GM12878 (cell line): ENCODE data around the gene IRF4. TPM values are rescaled to one million over a fixed set of nuclear protein-coding genes. Genes with fewer than 3 reads are reported as not detected.

Source experiments
- ASH2L ChIP-seq: fragments of 300-600, 200-600 bp; sonication (generic); IDR thresholded peaks from 2 replicates; pipeline ENCODE4 v1.6.1; 2017; ENCODE audit warnings: low read depth, mild to moderate bottlenecking, borderline replicate concordance
- BACH1 ChIP-seq: fragments of 450-650 bp; IDR thresholded peaks from 2 replicates; pipeline ENCODE4 v1.6.1; 2017; ENCODE audit warnings: mild to moderate bottlenecking, borderline replicate concordance
- CBX5 ChIP-seq: sonication (generic); IDR thresholded peaks from 2 replicates; pipeline ENCODE4 v1.6.1; 2016; ENCODE audit warnings: low read depth, moderate library complexity, mild to moderate bottlenecking, inconsistent platforms
- CREM ChIP-seq: IDR thresholded peaks from 2 replicates; pipeline ENCODE4 v1.6.1; 2014; ENCODE audit warnings: antibody characterized with exemption, low read depth
- EED ChIP-seq: sonication (generic); IDR thresholded peaks from 2 replicates; pipeline ENCODE4 v1.6.1; 2016; ENCODE audit warnings: antibody characterized with exemption, low read depth
- EGR1 ChIP-seq, 2 experiments: IDR thresholded peaks; 1 replicate in 1 of 2; 2 replicates in 1 of 2; pipeline ENCODE4 v1.6.1; 2011 to 2012; ENCODE audit warnings: low read depth in 2 of 2, low read length in 2 of 2, borderline replicate concordance in 1 of 2, mild to moderate bottlenecking in 1 of 2, moderate library complexity in 1 of 2
- FOS ChIP-seq: IDR thresholded peaks from 3 replicates; pipeline ENCODE4 v1.6.1; 2011; ENCODE audit warnings: borderline replicate concordance; ENCODE audit not compliant: insufficient read length; ENCODE audit errors: extremely low read depth
- GABPA ChIP-seq: IDR thresholded peaks from 2 replicates; pipeline ENCODE4 v1.6.1; 2014; ENCODE audit warnings: antibody characterized with exemption, low read depth, mild to moderate bottlenecking, inconsistent platforms
- HDAC6 ChIP-seq: fragments of 200-600 bp; sonication (generic); IDR thresholded peaks from one replicate; pipeline ENCODE4 v1.8.0; 2017; ENCODE audit warnings: antibody characterized with exemption; ENCODE audit not compliant: unreplicated experiment
- HDGF ChIP-seq: fragments of 450-650 bp; IDR thresholded peaks from 2 replicates; pipeline ENCODE4 v1.6.1; 2016; ENCODE audit warnings: antibody characterized with exemption
- JUND ChIP-seq: IDR thresholded peaks from 2 replicates; pipeline ENCODE4 v1.6.1; 2012; ENCODE audit warnings: low read depth, mild to moderate bottlenecking, low read length, improper control_type of control experiment, moderate library complexity
- KDM1A ChIP-seq: fragments of 200-600 bp; sonication (generic); IDR thresholded peaks from 2 replicates; pipeline ENCODE4 v1.6.1; 2016; ENCODE audit warnings: borderline replicate concordance
- KLF5 ChIP-seq: fragments of 450-650 bp; IDR thresholded peaks from 2 replicates; pipeline ENCODE4 v1.6.1; 2014; ENCODE audit warnings: mild to moderate bottlenecking; ENCODE audit not compliant: partially characterized antibody
- NFIC ChIP-seq: IDR thresholded peaks from 2 replicates; pipeline ENCODE4 v1.6.1; 2012; ENCODE audit warnings: low read depth, mild to moderate bottlenecking, inconsistent platforms, low read length, moderate library complexity
- PML ChIP-seq: IDR thresholded peaks from 2 replicates; pipeline ENCODE4 v1.6.1; 2012; ENCODE audit warnings: low read length, inconsistent platforms
- SREBF1 ChIP-seq: IDR thresholded peaks from 2 replicates; pipeline ENCODE4 v1.6.1; 2012; ENCODE audit warnings: mild to moderate bottlenecking, low read length
- SREBF2 ChIP-seq: IDR thresholded peaks from 2 replicates; pipeline ENCODE4 v1.6.1; 2012; ENCODE audit warnings: mild to moderate bottlenecking, low read length
- SUPT20H ChIP-seq: IDR thresholded peaks from 2 replicates; pipeline ENCODE4 v1.6.1; 2011; ENCODE audit warnings: low read depth, mild to moderate bottlenecking, low read length, moderate library complexity, borderline replicate concordance; ENCODE audit not compliant: control insufficient read depth
- TCF12 ChIP-seq: IDR thresholded peaks from 2 replicates; pipeline ENCODE4 v1.6.1; 2011; ENCODE audit warnings: low read depth, mild to moderate bottlenecking, low read length
- WRNIP1 ChIP-seq: IDR thresholded peaks from 2 replicates; pipeline ENCODE4 v1.6.1; 2011; ENCODE audit warnings: low read depth, low read length, improper control_type of control experiment, borderline replicate concordance
- ZSCAN29 ChIP-seq: fragments of 450-650 bp; IDR thresholded peaks from 2 replicates; pipeline ENCODE4 v1.6.1; 2017; ENCODE audit warnings: mild to moderate bottlenecking, moderate library complexity
- polyA plus RNA-seq, 11 experiments: library from polyadenylated mRNA; depleted of rRNA in 4 of 11; unstranded in 6 of 11; stranded (reverse) in 5 of 11; fragments of >200 nt; fragmentation: Nextera tagmentation in 4 of 11; fragmentation: Illumina TruSeq in 1 of 11; extraction: Ambion mirVana in 4 of 11; extraction: Trizol in 1 of 11; gene quantifications; 1 replicate in 1 of 11; 2 replicates in 10 of 11; pipeline versions ENCODE4 v1.2.1 to v1.2.3, GENCODE V29; 2011 to 2016; ENCODE audit warnings: inconsistent platforms in 2 of 11, missing spikeins in 2 of 11, low read depth in 1 of 11
- total RNA-seq, 4 experiments: library from RNA; depleted of rRNA in 3 of 4; stranded (reverse); fragments of >200 nt in 3 of 4; fragmentation: Illumina TruSeq in 1 of 4; extraction: Trizol in 1 of 4; gene quantifications; 2 replicates each; pipeline versions ENCODE4 v1.2.1 to v1.2.3, GENCODE V29; 2013 to 2021
- TF ChIP-seq, protein P1 (sequence below): fragments of 450-650 bp; formaldehyde crosslinking; IDR thresholded peaks from 2 replicates; pipeline ENCODE4 v1.4.0; 2022; ENCODE audit warnings: mild to moderate bottlenecking, moderate library complexity
- TF ChIP-seq, protein P2 (sequence below): fragments of 150-350 bp; IDR thresholded peaks from 2 replicates; pipeline ENCODE4 v1.6.1; 2014; ENCODE audit warnings: mild to moderate bottlenecking, low read depth, low read length
- TF ChIP-seq, protein P3 (sequence below): IDR thresholded peaks from 2 replicates; pipeline ENCODE4 v1.6.1; 2011; ENCODE audit warnings: low read depth, mild to moderate bottlenecking, low read length, moderate library complexity, borderline replicate concordance; ENCODE audit errors: extremely low read depth
- TF ChIP-seq, protein P4 (sequence below): IDR thresholded peaks from 2 replicates; pipeline ENCODE4 v1.6.1; 2011; ENCODE audit warnings: borderline replicate concordance, low read depth, mild to moderate bottlenecking, moderate library complexity, mixed read lengths, low read length; ENCODE audit not compliant: insufficient read depth; ENCODE audit errors: extremely low read length

The IRF4 gene
- total and polyA plus RNA-seq, 10 of the 15 experiments (the other 5 are each of a cell fraction or from before 2014, with no cell fraction given), result 50.0 to 495 (median 257) TPM

DNA sequence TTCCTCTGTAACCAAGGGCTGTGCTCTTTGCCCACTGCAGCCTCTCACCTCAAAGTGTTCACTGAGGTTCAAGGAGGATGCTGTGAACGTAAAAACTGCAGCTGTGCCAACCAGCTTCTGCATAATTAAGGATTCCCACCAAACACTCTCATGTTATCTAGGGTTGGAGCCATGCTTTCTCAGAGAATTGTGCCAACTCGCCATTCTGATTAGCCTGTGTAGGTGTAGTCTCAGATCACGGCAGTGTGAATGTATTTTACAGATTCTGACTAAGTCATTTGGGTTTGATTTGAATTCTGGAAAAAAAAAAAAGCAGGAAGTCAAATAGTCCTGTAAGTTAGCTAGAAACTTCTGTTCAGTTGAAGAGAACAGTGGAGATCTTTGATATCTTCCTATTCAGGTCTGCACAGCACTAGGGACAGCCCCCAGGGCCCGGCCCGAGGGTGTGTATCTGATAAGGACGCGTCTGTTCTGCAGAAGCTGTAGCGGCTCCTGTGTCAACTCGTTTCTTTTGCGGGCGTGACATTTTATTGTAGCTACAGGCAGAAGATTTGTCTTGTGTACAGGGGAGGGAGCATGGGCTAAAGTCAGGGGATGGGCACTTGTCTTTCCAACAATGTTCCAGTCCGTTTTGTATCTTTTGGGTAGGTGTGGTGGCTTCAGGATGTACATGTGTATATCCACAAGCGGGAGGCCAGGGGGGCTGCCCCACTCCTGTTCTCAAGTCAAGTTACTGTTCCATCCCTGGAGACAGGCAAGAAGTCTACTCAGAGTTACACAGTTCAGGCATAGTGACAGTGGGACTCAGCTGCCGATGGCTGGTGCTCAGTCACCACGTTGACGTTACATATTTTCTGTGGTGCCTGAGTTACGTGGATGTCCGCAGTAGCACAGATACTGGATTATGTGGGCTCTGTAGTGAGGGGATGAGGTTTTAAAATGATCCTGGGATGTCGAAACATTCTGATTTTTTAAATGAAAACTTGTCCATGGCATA lies 12.4 kb downstream of the IRF4 start (continued):
- no peak for TF ChIP-seq SUPT20H
- TF ChIP-seq TCF12, result no peak
- TF ChIP-seq SREBF2, result no peak
- TF ChIP-seq, protein P1, sequence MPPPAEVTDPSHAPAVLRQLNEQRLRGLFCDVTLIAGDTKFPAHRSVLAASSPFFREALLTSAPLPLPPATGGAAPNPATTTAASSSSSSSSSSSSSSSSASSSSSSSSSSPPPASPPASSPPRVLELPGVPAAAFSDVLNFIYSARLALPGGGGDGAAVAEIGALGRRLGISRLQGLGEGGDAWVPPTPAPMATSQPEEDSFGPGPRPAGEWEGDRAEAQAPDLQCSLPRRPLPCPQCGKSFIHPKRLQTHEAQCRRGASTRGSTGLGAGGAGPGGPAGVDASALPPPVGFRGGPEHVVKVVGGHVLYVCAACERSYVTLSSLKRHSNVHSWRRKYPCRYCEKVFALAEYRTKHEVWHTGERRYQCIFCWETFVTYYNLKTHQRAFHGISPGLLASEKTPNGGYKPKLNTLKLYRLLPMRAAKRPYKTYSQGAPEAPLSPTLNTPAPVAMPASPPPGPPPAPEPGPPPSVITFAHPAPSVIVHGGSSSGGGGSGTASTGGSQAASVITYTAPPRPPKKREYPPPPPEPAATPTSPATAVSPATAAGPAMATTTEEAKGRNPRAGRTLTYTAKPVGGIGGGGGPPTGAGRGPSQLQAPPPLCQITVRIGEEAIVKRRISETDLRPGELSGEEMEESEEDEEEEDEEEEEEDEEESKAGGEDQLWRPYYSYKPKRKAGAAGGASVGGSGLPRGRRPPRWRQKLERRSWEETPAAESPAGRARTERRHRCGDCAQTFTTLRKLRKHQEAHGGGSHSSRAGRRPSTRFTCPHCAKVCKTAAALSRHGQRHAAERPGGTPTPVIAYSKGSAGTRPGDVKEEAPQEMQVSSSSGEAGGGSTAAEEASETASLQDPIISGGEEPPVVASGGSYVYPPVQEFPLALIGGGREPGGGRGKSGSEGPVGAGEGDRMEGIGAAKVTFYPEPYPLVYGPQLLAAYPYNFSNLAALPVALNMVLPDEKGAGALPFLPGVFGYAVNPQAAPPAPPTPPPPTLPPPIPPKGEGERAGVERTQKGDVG (CRISPR knock-in tag), result peak; percentile 68; the same call in 1 of the 2 replicates
- TF ChIP-seq PML, result peak; percentile 78; the same call in 1 of the 2 replicates
- no peak for TF ChIP-seq ZSCAN29
- TF ChIP-seq WRNIP1, result no peak
- no peak for TF ChIP-seq KLF5
- TF ChIP-seq, protein P2, sequence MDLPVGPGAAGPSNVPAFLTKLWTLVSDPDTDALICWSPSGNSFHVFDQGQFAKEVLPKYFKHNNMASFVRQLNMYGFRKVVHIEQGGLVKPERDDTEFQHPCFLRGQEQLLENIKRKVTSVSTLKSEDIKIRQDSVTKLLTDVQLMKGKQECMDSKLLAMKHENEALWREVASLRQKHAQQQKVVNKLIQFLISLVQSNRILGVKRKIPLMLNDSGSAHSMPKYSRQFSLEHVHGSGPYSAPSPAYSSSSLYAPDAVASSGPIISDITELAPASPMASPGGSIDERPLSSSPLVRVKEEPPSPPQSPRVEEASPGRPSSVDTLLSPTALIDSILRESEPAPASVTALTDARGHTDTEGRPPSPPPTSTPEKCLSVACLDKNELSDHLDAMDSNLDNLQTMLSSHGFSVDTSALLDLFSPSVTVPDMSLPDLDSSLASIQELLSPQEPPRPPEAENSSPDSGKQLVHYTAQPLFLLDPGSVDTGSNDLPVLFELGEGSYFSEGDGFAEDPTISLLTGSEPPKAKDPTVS, result no peak
- TF ChIP-seq, protein P3, sequence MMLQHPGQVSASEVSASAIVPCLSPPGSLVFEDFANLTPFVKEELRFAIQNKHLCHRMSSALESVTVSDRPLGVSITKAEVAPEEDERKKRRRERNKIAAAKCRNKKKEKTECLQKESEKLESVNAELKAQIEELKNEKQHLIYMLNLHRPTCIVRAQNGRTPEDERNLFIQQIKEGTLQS, result no peak
- no peak for TF ChIP-seq JUND
- no peak for TF ChIP-seq FOS
- TF ChIP-seq, protein P4, sequence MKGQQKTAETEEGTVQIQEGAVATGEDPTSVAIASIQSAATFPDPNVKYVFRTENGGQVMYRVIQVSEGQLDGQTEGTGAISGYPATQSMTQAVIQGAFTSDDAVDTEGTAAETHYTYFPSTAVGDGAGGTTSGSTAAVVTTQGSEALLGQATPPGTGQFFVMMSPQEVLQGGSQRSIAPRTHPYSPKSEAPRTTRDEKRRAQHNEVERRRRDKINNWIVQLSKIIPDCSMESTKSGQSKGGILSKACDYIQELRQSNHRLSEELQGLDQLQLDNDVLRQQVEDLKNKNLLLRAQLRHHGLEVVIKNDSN, result no peak
- TF ChIP-seq EGR1 (IDR thresholded peaks at IDR 0.05; ENCODE audit: borderline replicate concordance in 1 of 2, low read depth in 2 of 2, low read length in 2 of 2), result no peak
- no peak for TF ChIP-seq HDAC6
- no peak for TF ChIP-seq CREM
- no peak for TF ChIP-seq ASH2L
- TF ChIP-seq SREBF1, result no peak
- peak; percentile 26 for TF ChIP-seq BACH1
- no peak for TF ChIP-seq HDGF
- TF ChIP-seq NFIC, result no peak
- TF ChIP-seq KDM1A, result no peak
- TF ChIP-seq GABPA, result no peak
- no peak for TF ChIP-seq CBX5
- TF ChIP-seq EED, result no peak
